OCI-LY7 (cell line): ENCODE measurements around the gene ZNF780B. TPM values are rescaled to one million over a fixed set of nuclear protein-coding genes. Genes with fewer than 3 reads are reported as not detected.
A peak's percentile ranks its signal among the peaks of the same experiment; 100 is the strongest.

ENCODE experiments used
- BruUV-seq: library from RNA; stranded (reverse); fragments of 400-500 nt; replicated peaks from 2 replicates; lab custom pipeline; 2021; lab: Mats Ljungman, UMichigan
- CTCF ChIA-PET: fragments of 300-600 bp; sonication (Branson Sonifier 250); formaldehyde crosslinking; loops from one replicate; lab custom pipeline; 2022; ENCODE audit warnings: antibody characterized with exemption; ENCODE audit not compliant: unreplicated experiment; lab: Charles Lee
- POLR2A ChIA-PET: fragments of 300-600 bp; sonication (Branson Sonifier 250); formaldehyde crosslinking; loops from one replicate; lab custom pipeline; 2022; ENCODE audit warnings: antibody characterized with exemption; lab: Charles Lee
- DNase-seq: peaks from one replicate; pipeline ENCODE4 v3.0.0-alpha.2; 2015; ENCODE audit warnings: low spot score
- H2AFZ ChIP-seq: fragments of 200-600 bp; sonication (generic), shearing (Covaris generic); 2 replicates; pipeline ENCODE4 v1.6.1; 2014; ENCODE audit warnings: mild to moderate bottlenecking, antibody characterized with exemption, low read length, moderate library complexity
- H3K27ac ChIP-seq: fragments of 200-600 bp; sonication (generic); 2 replicates; pipeline ENCODE4 v1.5.1; 2014; ENCODE audit warnings: mixed run types, low read depth, mild to moderate bottlenecking, moderate library complexity, low read length, inconsistent platforms; ENCODE audit not compliant: poor library complexity, severe bottlenecking
- H3K36me3 ChIP-seq: fragments of 200-600 bp; sonication (generic); 2 replicates; pipeline ENCODE4 v1.6.1; 2014; ENCODE audit warnings: mild to moderate bottlenecking, antibody characterized with exemption, low read length, moderate library complexity, mixed read lengths; ENCODE audit not compliant: insufficient read depth
- H3K4me1 ChIP-seq: fragments of 200-600 bp; sonication (generic); 2 replicates; pipeline ENCODE4 v1.5.1; 2014; ENCODE audit warnings: mild to moderate bottlenecking, low read length; ENCODE audit not compliant: insufficient read depth, poor library complexity, severe bottlenecking
- H3K4me2 ChIP-seq: fragments of 200-600 bp; sonication (generic); 2 replicates; pipeline ENCODE4 v1.6.1; 2014; ENCODE audit warnings: mild to moderate bottlenecking, low read length
- H3K4me3 ChIP-seq: fragments of 200-600 bp; sonication (generic); 2 replicates; pipeline ENCODE4 v1.5.1; 2014; ENCODE audit warnings: mild to moderate bottlenecking, low read depth, low read length; ENCODE audit not compliant: poor library complexity, severe bottlenecking
- H3K79me2 ChIP-seq: fragments of 200-600 bp; sonication (generic); 2 replicates; pipeline ENCODE4 v1.6.1; 2016; ENCODE audit warnings: low read depth, mild to moderate bottlenecking, low read length, moderate library complexity, mixed read lengths; ENCODE audit not compliant: insufficient read depth
- H3K9me2 ChIP-seq: fragments of 200-600 bp; sonication (generic); 2 replicates; pipeline ENCODE4 v1.6.1; 2016; ENCODE audit warnings: mild to moderate bottlenecking, low read length, mixed read lengths; ENCODE audit not compliant: insufficient read depth
- H3K9me3 ChIP-seq: fragments of 200-600 bp; sonication (generic); 2 replicates; pipeline ENCODE4 v1.6.1; 2014; ENCODE audit warnings: mild to moderate bottlenecking, mixed run types, low read length, mixed read lengths
- H4K20me1 ChIP-seq: fragments of 200-600 bp; sonication (generic); 2 replicates; pipeline ENCODE4 v1.6.1; 2014; ENCODE audit warnings: mild to moderate bottlenecking, antibody characterized with exemption, low read length, moderate library complexity, mixed read lengths; ENCODE audit not compliant: insufficient read depth
- EZH2phosphoT487 ChIP-seq: fragments of 200-600 bp; sonication (generic); IDR thresholded peaks from 2 replicates; pipeline ENCODE4 v1.6.1; 2018; ENCODE audit warnings: low read depth, borderline replicate concordance, mild to moderate bottlenecking, mixed run types, antibody characterized with exemption, low read length, moderate library complexity, mixed read lengths
- intact Hi-C: fragments of 100-400 bp; cut with micrococcal nuclease; formaldehyde crosslinking; loops from one replicate; pipeline ENCODE4 v1.10.0; 2022; ENCODE audit not compliant: unreplicated experiment
- total RNA-seq, 2 experiments: library from RNA; depleted of rRNA in 1 of 2; stranded (reverse); fragments of >200 nt in 1 of 2; shearing (Covaris generic) in 1 of 2; gene quantifications; 2 replicates each; pipeline ENCODE4 v1.2.3, GENCODE V29; 2014 to 2022
- TF ChIP-seq, protein P1 (sequence below): fragments of 200-600 bp; sonication (generic); conservative IDR thresholded peaks from 2 replicates; pipeline ENCODE4 v1.5.1; 2014; ENCODE audit warnings: mild to moderate bottlenecking, antibody characterized with exemption, low read length, moderate library complexity, mixed read lengths

ZNF780B gene
- total RNA-seq, 2 experiments from 2014 or later, result 27.5 to 27.9 TPM

GRCh38 chr19:39997638-39998216, 58.3 kb downstream of the ZNF780B start:
- Histone ChIP-seq H3K4me1 (peaks cover 16% of the 10 kb centered on the region), H3K79me2 (peaks cover 18% of the 10 kb centered on the region; the same call in 1 of the 2 replicates), H3K27ac (peak overlapping the region; percentile 42), H3K9me3 (peaks cover 24% of the 10 kb centered on the region; the same call in 1 of the 2 replicates), H3K4me2 (peak overlapping the region; percentile 73), H3K36me3 (peaks cover 17% of the 10 kb centered on the region; the same call in 1 of the 2 replicates), H4K20me1 (no peaks in the 10 kb centered on the region), H3K4me3 (peak overlapping the region; percentile 77), H2AFZ (peak overlapping the region; percentile 68), H3K9me2 (no peaks in the 10 kb centered on the region)
- TF ChIP-seq, protein P1, sequence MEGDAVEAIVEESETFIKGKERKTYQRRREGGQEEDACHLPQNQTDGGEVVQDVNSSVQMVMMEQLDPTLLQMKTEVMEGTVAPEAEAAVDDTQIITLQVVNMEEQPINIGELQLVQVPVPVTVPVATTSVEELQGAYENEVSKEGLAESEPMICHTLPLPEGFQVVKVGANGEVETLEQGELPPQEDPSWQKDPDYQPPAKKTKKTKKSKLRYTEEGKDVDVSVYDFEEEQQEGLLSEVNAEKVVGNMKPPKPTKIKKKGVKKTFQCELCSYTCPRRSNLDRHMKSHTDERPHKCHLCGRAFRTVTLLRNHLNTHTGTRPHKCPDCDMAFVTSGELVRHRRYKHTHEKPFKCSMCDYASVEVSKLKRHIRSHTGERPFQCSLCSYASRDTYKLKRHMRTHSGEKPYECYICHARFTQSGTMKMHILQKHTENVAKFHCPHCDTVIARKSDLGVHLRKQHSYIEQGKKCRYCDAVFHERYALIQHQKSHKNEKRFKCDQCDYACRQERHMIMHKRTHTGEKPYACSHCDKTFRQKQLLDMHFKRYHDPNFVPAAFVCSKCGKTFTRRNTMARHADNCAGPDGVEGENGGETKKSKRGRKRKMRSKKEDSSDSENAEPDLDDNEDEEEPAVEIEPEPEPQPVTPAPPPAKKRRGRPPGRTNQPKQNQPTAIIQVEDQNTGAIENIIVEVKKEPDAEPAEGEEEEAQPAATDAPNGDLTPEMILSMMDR, result no peak
- no peak for TF ChIP-seq EZH2phosphoT487
- no TSS peak for BruUV-seq
- CTCF ChIA-PET, result interaction anchor here (0.8 kb wide), 1 partner anchor 28 kb away, joined by 3 read pairs; no protein-coding TSS in a partner anchor
- POLR2A ChIA-PET, result interaction anchor here (0.6 to 2.2 kb wide), 3 partner anchors 21 to 40 kb away, joined by 3 to 8 read pairs (median 5); no protein-coding TSS in a partner anchor
- intact Hi-C loops, result no loop called here
- no peak for DNase-seq

GRCh38 chr19:39996811-39997637, 59.0 kb downstream of the ZNF780B start, which contains the start of gene ZNF546:
Gene ZNF546, plus strand, starts transcription at chr19:39997060. Its CDS starts 1,267 bp downstream, at chr19:39998327.
- intact Hi-C loops, result loop anchor here (1.0 kb wide), 1 partner anchor 26 kb away; the partner anchor contains the start of gene PSMC4
- ChIA-PET CTCF (interaction anchor here (0.8 kb wide), 1 partner anchor 27 kb away, joined by 3 read pairs; no protein-coding TSS in a partner anchor), POLR2A (interaction anchor here (2.1 to 2.2 kb wide), 2 partner anchors 22 to 27 kb away, joined by 5 to 8 read pairs; no protein-coding TSS in a partner anchor)
- Histone ChIP-seq H3K36me3 (peaks cover 17% of the 10 kb centered on the region; the same call in 1 of the 2 replicates), H3K4me2 (peak within 1 kb of the TSS; percentile 73), H3K4me3 (peak within 1 kb of the TSS; percentile 77), H2AFZ (peak within 1 kb of the TSS; percentile 68), H3K27ac (peak within 1 kb of the TSS; percentile 42), H3K4me1 (peaks cover 16% of the 10 kb centered on the region), H3K9me2 (no peaks in the 10 kb centered on the region), H3K9me3 (peaks cover 28% of the 10 kb centered on the region; the same call in 1 of the 2 replicates), H4K20me1 (no peaks in the 10 kb centered on the region), H3K79me2 (peaks cover 18% of the 10 kb centered on the region; the same call in 1 of the 2 replicates)
- DNase-seq, result peak; percentile 93
- TF ChIP-seq EZH2phosphoT487, result no peak
- TF ChIP-seq, protein P1, result 0 out of 2 replicates have a peak, but pooled peaks have one; percentile 23
- BruUV-seq, result no TSS peak
